ENCODE data around the gene FKBP2. TPM values are rescaled to one million over a fixed set of nuclear protein-coding genes. Genes with fewer than 3 reads are reported as not detected.

The FKBP2 gene
- total RNA-seq, 1 donor from 2014 or later: 45.5 TPM

- H3K36me3 ChIP-seq: no peaks in the 10 kb centered on the region
- peaks cover 80% of the 10 kb centered on the region for H3K27me3 ChIP-seq (ENCODE audit: low read depth)
- TF ChIP-seq, protein P1, sequence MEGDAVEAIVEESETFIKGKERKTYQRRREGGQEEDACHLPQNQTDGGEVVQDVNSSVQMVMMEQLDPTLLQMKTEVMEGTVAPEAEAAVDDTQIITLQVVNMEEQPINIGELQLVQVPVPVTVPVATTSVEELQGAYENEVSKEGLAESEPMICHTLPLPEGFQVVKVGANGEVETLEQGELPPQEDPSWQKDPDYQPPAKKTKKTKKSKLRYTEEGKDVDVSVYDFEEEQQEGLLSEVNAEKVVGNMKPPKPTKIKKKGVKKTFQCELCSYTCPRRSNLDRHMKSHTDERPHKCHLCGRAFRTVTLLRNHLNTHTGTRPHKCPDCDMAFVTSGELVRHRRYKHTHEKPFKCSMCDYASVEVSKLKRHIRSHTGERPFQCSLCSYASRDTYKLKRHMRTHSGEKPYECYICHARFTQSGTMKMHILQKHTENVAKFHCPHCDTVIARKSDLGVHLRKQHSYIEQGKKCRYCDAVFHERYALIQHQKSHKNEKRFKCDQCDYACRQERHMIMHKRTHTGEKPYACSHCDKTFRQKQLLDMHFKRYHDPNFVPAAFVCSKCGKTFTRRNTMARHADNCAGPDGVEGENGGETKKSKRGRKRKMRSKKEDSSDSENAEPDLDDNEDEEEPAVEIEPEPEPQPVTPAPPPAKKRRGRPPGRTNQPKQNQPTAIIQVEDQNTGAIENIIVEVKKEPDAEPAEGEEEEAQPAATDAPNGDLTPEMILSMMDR (IDR thresholded peaks at IDR 0.05; ENCODE audit: borderline replicate concordance): no peak
- intact Hi-C loops (cut with micrococcal nuclease): no loop called here
- no peak for DNase-seq
- no peak overlapping the region for H3K27ac ChIP-seq (replicated peaks)
- peaks cover 18% of the 10 kb centered on the region for H3K4me1 ChIP-seq
- H3K4me3 ChIP-seq: peak overlapping the region; percentile 61
- no peaks in the 10 kb centered on the region for H3K9me3 ChIP-seq (replicated peaks)
Measured at GRCh38 chr11:64292460-64293254, 51.8 kb downstream of the FKBP2 start.

Other genes starting within 250 kb of the FKBP2 start
- 0.44 TPM for gene FLRT1, start 205.2 kb upstream of the FKBP2 start, total RNA-seq
- gene MACROD1, start 75.0 kb upstream of the FKBP2 start, total RNA-seq: 127 TPM
- gene STIP1, start 54.9 kb upstream of the FKBP2 start, total RNA-seq: 97.4 TPM
- 5.4 TPM for gene FERMT3, start 34.4 kb upstream of the FKBP2 start, total RNA-seq
- gene TRPT1, start 14.9 kb upstream of the FKBP2 start, total RNA-seq: 82.3 TPM
- gene NUDT22, start 14.8 kb upstream of the FKBP2 start, total RNA-seq: 65.2 TPM
- gene DNAJC4, start 10.5 kb upstream of the FKBP2 start, total RNA-seq: 59.9 TPM
- gene VEGFB, start 6.5 kb upstream of the FKBP2 start, total RNA-seq: 272 TPM
- gene PPP1R14B, start 5.8 kb downstream of the FKBP2 start, total RNA-seq: 102 TPM
- gene PLCB3, start 10.4 kb downstream of the FKBP2 start, total RNA-seq: 10.0 TPM
- gene BAD, start 43.6 kb downstream of the FKBP2 start, total RNA-seq: 56.3 TPM
- gene GPR137, start 44.8 kb downstream of the FKBP2 start, total RNA-seq: 28.4 TPM
- not detected for gene KCNK4, start 50.2 kb downstream of the FKBP2 start, total RNA-seq
- gene CATSPERZ, start 59.3 kb downstream of the FKBP2 start, total RNA-seq: not detected
- gene ESRRA, start 64.4 kb downstream of the FKBP2 start, total RNA-seq: 213 TPM
- gene TRMT112, start 76.5 kb downstream of the FKBP2 start, total RNA-seq: 97.5 TPM
- gene PRDX5, start 77.0 kb downstream of the FKBP2 start, total RNA-seq: 321 TPM
- 7.5 TPM for gene CCDC88B, start 99.1 kb downstream of the FKBP2 start, total RNA-seq
- gene RPS6KA4, start 118.1 kb downstream of the FKBP2 start, total RNA-seq: 16.8 TPM